Jurkat, Clone E6-1 (cell line): Measurements from ENCODE around the gene PTER.

Experiments
- DNase-seq: peaks from one replicate; pipeline ENCODE4 v3.0.0-alpha.2; 2011; ENCODE audit warnings: low read depth, low spot score
- H3K4me3 ChIP-seq: 2 replicates; pipeline ENCODE4 v1.5.1; 2011; ENCODE audit warnings: mild to moderate bottlenecking, low read length, control low read depth, moderate library complexity

The PTER gene

DNA sequence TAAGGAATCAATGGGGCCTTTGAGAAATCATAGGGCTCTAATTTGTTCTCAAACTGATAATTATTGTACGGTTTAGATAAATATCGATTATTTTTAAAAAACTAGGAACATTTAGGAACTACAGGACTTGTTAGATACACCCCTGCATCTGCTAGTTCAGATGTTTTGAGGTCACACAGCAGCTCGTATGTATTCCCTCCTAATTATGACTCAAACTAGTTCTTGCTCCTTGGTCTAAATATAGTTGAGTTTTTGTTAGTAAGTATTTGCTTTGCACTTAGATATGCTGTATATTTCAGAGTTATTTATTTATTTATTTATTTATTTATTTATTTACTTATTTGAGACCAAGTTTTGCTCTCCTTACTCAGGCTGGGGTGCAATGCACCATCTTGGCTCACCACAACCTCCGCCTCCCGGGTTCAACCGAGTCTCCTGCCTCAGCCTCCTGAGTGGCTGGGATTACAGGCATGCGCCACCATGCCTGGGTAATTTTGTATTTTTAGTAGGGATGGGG lies 22.7 kb downstream of the PTER start:
- no peak for DNase-seq
- H3K4me3 ChIP-seq, result no peak overlapping the region

DNA sequence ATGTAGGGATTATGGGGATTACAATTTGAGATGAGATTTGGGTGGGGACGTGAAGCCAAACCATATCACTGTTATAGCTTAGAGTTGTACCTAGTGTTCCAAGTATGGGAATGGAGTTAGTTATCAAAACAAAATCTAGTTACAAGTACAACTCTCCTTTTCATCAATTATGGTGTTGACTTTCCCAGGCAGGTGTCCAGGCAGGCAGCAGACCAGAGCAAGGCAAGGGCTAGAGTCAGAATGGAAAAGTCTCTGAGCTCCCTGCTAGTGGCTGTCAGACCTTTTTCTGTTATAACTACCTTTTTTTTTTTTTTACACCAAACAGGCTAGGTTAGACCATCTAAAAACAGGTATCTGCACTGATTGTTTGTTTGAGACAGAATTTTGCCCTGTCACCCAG lies 29.2 kb downstream of the PTER start:
- H3K4me3 ChIP-seq, result no peak overlapping the region
- DNase-seq, result no peak

DNA sequence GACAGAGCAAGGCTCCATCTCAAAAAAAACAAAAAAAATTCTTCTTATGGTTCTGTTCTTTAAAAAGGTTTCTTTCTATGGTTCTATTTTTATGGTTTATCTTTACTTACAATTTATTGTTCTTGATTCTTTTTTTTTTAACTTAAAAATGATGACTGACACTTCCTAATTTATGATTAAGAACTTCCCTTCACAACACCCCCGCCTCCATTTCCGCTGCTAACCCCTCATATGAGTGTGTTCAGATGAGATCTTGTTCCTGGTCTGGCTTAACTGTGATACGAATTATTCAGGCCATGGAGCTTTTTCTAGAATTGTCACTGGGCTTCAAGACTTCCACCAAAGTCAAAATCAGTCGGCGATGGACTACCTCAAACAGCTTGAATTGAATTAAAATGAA lies 33.9 kb downstream of the PTER start:
- H3K4me3 ChIP-seq, result no peak overlapping the region
- no peak for DNase-seq

DNA sequence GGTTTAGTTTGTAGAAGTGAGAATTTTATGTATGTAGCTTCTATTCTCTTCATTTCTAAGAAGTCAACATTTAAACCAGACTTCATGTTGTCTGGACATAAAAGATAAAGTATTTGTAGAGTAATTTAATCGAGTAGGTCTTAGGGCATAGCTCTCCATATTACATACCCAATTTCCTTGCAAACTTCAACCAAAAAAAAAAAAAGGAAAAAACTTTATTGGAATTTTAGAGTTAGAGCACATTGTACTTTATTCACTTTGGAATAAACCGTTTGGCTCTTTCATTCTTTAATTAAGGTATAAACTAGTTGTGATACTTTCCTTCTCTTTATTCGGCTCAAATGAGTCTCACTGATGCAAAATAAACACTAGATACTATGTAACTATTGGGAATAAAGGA lies 36.0 kb downstream of the PTER start:
- H3K4me3 ChIP-seq, result no peak overlapping the region
- DNase-seq, result no peak

DNA sequence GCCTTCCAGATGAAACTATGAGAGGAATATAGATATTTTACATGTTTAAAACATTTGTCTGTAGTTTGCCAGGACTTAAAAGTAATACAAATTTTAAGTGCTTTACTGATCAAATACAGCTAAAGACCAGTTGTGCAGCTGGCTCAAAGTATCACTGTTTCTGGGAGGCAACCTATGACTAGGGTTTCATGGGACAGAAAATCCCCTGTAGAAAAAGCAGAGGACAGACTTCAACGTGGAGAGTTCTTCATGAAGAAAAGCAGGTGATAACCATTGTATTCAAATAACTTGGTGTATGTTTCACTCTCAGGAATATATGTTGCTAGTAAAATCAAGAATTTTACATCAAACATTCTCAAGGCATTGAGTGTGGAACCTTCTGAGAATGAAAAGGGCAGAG lies 40.9 kb downstream of the PTER start:
- H3K4me3 ChIP-seq, result no peak overlapping the region
- no peak for DNase-seq

DNA sequence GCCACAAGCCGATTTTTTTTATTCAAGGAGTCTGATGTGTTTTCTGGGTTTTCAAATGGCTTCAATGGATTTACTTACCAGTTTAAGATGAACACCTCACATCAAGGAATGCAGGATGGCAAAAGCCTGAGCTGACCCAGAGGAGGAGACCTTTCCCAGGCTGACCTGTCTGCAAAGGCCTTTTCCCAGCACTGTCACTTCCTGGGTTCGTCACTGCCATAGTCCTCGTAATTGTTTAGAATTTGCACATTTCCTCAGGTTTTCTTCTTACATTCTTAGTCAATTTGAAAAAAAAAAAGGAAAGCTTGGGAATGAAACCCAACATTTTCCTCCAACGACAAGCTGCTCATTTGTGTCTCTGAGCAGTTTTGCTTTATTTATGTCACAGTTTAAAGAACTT lies 42.0 kb downstream of the PTER start:
- DNase-seq, result no peak
- no peak overlapping the region for H3K4me3 ChIP-seq

DNA sequence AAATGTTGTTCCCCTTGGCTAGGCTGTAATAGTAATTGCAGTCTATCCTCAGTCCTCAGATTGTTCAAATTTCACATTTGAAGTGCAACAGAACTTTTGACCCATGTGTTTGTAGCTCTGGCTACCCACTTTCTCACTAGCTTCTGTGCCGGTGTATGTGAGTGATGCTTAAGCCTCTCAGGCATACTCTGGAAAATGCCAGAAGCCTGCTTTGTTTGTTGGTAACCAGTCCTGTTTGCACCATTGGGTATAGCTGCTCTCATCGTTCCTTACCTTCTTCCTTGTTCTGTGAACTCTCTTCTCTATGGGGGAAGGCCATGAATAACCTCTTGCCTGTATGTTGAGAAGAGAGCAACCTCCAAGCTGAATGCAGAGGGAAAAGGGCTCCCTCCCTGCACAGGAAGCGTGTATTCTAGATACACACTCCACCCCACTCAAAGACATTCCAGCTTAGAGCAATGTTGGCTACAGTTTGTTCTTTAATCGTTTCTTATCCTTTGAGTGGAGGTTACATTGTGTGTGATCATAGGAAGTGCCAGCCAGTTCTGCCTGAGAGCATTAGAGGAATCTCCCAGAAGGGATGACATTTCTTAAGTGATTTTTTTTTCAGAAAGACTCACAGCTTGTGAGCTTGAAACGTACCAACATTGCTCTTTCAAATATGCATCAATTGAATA lies 44.4 kb downstream of the PTER start:
- H3K4me3 ChIP-seq, result no peak overlapping the region
- no peak for DNase-seq

DNA sequence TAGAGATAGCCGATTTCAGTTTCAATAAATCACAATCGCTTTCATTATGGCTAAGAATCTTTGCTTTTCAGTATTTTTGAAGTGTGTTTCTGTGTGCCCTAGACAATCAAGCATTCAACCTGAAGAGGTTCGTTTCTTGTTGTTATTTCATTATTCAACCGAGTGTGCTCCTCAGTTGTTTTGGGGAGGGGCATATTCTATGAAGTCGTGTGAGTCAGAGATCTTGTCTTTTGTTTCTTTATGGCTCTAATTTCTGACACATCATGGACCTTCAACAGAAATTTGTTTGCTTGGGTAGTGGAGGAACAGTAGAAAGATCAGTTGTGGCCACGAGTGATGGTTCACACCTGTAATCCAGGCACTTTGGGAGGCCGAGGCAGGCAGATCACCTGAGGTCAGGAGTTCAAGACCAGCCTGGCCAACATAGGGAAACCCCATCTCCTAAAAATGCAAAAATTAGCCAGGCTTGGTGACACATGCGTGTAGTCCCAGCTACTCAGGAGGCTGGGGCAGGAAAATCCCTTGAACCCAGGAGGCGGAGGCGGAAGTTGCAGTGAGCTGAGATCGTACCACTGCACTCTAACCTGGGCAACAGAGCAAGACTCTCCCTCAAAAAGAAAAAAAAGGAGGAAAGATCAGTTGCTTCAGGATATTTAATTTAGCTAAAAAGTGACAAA lies 46.6 kb downstream of the PTER start:
- no peak overlapping the region for H3K4me3 ChIP-seq
- DNase-seq, result no peak

DNA sequence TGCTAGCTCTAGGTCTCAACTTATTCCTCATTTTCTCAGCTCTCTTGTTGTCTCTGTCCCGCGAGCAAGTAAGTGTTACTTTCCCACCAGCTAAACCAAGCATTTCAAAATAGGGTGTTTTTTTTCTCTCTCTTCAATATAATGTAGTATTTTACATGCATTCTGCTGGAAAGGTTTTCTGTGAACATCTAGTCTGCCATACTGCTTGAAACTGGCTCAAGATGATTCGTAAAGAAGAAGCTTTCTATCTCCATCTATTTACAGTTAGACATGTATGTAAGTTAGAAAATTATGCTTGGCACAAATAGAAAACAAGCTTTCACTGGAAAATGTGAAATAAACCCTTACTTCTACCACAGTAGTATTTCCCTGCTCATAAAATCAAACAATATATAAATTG lies 53.7 kb downstream of the PTER start:
- DNase-seq, result no peak
- H3K4me3 ChIP-seq, result no peak overlapping the region

DNA sequence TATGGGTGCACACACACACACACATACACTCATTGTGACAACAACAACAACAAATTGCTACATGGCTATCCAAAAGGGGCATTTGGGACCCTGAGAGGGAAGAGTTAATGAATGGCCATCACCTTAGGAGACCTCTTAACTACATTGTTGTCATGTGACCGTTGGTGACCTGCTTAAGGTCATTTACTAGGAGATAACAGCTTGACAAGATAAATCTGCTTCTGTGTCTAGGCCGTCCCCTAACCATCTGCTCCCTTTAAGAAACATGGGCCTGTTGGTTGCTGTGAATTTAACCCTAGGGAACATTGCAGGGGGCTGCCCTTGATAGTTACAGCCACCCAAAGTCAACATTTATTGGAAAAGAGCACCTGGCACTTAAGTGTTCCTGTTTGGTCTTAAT lies 55.1 kb downstream of the PTER start:
- no peak overlapping the region for H3K4me3 ChIP-seq
- DNase-seq, result no peak

DNA sequence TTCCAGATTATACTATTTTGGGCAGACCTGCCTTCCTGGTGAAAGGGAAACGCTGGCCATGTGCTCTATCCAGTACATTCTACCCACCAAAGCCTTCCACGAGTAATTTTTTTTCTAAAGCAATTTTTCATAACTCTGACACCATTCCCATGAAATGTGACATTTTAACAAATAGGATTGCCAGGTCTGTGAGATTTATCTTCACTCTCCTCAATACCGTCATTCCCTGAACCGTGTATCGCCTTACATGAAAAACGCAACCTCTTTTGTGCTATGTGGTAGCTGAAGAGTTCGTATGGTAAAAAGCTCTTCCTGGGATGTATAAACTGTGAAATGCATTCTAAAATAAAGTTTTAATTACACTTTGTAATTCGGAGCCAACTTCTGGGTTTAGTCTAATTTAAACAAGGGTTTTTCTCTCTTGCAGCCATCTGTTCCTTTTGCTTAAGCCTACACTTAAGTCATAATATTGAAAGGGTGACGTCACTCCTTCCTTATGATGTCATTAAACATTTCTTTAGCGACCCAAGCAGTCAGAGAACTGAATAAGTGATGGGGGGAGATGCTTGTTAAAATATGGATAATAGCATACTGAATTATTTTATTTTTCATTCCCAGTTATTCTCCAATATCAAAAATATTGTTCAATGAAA lies 57.2 kb downstream of the PTER start:
- no peak overlapping the region for H3K4me3 ChIP-seq
- no peak for DNase-seq

DNA sequence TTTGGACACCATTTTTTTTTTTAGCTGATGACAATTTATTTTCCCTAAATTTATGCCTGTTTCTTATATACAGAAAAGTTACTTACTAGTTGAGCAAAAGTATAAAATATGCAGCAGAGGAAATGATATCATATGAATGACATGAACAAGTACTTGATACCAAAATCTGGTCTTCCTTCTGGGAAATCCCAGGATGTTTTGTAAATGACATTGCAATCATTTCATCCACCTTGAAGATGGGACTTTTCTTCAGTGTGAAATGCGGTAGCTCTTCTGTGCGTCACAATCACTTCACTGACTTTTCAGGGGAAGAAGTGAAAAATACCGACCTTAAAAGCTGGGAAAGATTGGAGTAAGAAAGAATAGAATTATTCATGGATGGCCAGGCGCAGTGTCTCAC lies 61.1 kb downstream of the PTER start:
- no peak overlapping the region for H3K4me3 ChIP-seq
- DNase-seq, result no peak

DNA sequence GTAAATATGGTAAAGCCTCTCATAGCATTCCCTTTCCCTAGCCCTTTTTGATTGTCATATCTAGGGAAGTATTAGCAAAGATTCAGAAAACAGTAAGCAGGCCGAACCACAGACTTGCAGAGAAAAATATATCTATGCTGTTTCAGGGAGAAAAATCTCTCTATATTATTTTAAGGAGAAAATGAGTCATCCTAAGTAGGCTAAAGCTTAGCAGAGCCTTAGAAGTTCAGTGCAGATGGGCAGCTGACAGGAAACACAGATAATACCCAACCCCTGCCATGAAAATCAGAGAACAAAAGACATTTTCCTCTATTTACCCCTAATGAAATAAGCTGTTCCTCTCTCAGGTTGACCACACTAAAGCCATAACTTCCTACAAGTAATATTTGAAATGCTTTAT lies 68.4 kb downstream of the PTER start:
- no peak overlapping the region for H3K4me3 ChIP-seq
- no peak for DNase-seq

DNA sequence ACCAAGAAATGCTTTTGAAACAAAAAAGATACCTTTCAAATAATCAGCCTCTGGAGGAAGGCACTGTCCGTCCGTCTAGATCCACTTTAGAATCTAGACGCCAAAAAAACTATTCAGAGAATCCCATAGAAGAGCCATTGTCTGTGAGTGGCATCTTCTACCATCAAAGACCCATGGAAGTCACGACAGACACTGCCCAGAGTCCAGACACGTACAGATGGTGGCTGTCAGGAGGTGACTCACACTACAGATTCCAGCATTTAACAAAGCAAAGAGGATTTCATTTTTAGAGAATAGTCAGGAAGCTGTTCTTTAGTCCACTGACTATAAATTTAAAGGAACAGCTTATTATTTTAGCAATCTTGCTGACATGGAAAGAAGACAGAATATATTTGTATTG lies 73.2 kb downstream of the PTER start:
- H3K4me3 ChIP-seq, result no peak overlapping the region
- DNase-seq, result no peak

DNA sequence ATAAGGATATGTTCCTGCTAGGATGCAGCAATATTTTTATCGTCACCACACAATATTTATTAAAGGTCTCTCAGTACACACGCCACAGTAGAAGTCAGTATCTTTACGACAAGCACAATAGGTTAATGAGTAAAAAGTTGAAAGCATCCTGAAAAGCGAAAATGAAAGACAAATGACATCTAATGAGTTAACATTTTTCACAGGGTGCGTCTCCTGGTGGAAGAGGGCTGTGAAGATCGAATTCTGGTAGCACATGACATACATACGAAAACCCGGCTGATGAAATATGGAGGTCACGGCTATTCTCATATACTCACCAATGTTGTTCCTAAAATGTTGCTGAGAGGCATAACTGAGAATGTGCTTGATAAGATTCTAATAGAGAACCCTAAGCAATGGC lies 74.0 kb downstream of the PTER start:
- H3K4me3 ChIP-seq, result no peak overlapping the region
- DNase-seq, result no peak

DNA sequence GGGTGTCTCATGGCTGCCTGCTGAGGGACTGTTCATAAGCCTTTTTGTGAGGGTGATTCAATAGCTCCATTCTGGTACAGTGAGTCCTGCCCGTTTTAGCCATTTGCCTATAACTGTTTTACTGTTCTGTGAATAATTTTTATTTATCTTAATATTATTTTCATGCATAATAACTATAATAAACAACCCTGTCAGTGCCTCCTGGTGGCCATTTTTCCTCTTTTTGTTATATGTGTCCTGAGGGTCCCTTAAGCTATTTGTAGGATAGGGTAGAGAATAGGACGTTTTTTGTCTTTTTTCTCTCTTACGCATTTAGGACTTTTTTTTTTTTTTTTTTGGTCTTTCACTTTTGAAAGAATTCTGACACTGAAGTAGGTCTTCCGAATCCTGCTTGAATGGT lies 82.0 kb downstream of the PTER start:
- H3K4me3 ChIP-seq, result no peak overlapping the region

DNA sequence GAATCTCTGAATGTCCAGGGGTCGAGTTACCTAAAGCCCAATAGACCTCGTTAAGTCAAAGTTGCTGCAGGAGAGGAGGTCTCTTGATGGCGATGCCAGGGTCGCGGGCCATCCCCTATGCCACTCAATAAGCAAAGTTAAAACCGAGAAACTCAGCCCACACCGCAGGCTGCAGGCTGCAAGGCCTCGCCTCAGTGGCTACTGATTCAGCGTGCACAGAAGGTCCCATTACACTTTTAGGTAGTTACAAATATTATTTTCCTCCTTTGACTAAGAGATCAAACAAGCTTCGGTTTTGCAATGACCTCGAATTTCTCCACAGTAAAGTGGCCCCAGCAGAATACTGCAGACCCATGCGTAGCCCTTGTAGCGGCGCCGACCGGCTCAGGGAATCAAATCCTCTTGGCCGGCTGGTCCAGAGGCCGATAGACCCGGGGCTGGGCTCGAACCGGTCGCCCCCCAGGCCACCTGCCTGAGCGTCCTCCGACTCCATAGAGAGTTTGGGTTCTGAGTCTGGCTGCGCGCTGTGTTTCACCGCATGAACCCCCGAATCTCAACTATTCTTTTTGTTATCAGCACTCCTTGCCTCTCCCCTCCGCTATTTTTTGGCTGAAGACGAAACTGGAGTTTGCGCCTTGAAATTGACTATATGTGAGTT lies 82.6 kb downstream of the PTER start:
- DNase-seq, result no peak
- H3K4me3 ChIP-seq, result no peak overlapping the region

More for the DNA sequence above, 82.0 kb downstream of the PTER start:
- no peak for DNase-seq

DNA sequence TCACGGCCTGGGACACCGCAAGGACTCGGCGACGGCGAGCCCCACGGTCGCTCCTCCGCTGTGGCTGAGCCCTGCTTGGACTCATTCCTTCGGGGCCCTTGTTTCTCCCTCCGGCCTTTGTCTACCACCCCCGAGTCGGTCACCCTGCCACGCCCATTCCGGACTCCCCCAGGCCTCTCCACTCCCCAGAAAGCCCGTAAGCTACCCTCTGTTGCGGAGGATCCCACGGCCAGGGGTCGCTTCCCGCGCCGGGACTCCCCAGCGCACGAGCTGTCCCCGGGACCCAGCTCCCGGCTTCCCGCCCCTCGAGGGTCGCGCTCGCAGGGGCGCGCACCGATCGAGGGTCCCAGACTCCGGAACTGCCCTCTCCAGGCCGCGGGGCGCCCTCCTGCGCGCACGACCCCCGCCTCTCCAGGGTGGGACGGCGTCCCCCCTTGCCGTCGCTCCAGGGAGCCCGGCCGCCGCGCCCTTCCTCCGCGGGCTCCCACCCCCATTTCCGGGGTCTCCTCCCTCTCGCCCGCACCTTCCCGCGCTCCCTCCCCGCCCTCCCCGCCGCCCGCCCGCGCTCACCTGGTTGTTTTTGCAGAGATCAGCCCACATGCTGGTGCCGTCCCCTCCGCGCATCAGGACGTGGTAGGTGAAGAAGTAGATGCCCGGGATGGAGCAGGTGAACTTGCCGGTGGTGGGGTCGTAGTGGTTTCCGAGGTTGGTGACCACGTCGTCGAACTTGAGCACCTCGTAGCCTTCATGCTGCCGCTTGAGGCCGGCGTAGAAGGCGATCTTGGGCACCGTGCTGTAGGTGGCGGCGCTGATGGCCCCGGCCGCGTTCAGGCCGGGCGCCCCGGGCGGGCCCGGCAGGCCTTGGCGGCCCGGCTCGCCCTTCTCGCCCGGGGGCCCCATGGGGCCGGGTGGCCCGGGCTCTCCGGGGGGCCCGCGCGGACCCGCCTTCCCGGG lies 83.4 kb downstream of the PTER start:
- DNase-seq, result no peak
- H3K4me3 ChIP-seq, result no peak overlapping the region

DNA sequence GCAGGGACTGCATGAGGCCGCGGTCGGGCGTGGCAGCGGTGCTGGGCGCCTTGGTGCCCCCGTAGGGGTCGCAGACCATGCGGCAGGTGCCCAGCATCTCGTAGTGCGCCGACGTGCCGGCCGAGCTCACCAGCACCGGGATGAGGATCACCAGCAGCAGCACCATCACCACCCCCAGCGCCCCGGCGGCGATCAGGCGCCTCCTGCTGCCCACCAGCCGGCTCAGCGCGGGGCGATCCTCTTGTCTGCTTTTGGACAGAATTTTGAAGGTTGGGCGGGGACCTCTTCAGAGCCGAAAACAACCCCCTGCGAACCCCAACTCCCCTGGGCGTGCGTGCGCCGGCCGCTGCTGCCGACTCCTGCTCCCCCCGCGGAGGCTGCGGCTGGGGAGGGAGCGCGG lies 84.1 kb downstream of the PTER start:
- H3K4me3 ChIP-seq, result no peak overlapping the region
- DNase-seq, result no peak
